ENCODE data around the gene IST1.

The IST1 gene

GRCh38 chr16:71930013-71930563 lies 34.8 kb downstream of the IST1 start:
- TF ChIP-seq, protein P1, sequence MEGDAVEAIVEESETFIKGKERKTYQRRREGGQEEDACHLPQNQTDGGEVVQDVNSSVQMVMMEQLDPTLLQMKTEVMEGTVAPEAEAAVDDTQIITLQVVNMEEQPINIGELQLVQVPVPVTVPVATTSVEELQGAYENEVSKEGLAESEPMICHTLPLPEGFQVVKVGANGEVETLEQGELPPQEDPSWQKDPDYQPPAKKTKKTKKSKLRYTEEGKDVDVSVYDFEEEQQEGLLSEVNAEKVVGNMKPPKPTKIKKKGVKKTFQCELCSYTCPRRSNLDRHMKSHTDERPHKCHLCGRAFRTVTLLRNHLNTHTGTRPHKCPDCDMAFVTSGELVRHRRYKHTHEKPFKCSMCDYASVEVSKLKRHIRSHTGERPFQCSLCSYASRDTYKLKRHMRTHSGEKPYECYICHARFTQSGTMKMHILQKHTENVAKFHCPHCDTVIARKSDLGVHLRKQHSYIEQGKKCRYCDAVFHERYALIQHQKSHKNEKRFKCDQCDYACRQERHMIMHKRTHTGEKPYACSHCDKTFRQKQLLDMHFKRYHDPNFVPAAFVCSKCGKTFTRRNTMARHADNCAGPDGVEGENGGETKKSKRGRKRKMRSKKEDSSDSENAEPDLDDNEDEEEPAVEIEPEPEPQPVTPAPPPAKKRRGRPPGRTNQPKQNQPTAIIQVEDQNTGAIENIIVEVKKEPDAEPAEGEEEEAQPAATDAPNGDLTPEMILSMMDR (IDR thresholded peaks at IDR 0.05; ENCODE audit: extremely low read depth, missing control alignments), result no peak
- no peak for DNase-seq (ENCODE audit: low spot score)

GRCh38 chr16:71931001-71931400 lies 35.7 kb downstream of the IST1 start:
- no peak for DNase-seq (ENCODE audit: low spot score)
- TF ChIP-seq, protein P1 (IDR thresholded peaks at IDR 0.05; ENCODE audit: extremely low read depth, missing control alignments), result no peak

- TF ChIP-seq, protein P1 (IDR thresholded peaks at IDR 0.05; ENCODE audit: extremely low read depth, missing control alignments), result no peak
- no peak for DNase-seq (ENCODE audit: low spot score)
Measured at GRCh38 chr16:71931599-71931998, 36.3 kb downstream of the IST1 start.

- DNase-seq (ENCODE audit: low spot score), result no peak
- TF ChIP-seq, protein P1 (IDR thresholded peaks at IDR 0.05; ENCODE audit: extremely low read depth, missing control alignments), result no peak
Measured at GRCh38 chr16:71933017-71933416, 37.7 kb downstream of the IST1 start.

DNA sequence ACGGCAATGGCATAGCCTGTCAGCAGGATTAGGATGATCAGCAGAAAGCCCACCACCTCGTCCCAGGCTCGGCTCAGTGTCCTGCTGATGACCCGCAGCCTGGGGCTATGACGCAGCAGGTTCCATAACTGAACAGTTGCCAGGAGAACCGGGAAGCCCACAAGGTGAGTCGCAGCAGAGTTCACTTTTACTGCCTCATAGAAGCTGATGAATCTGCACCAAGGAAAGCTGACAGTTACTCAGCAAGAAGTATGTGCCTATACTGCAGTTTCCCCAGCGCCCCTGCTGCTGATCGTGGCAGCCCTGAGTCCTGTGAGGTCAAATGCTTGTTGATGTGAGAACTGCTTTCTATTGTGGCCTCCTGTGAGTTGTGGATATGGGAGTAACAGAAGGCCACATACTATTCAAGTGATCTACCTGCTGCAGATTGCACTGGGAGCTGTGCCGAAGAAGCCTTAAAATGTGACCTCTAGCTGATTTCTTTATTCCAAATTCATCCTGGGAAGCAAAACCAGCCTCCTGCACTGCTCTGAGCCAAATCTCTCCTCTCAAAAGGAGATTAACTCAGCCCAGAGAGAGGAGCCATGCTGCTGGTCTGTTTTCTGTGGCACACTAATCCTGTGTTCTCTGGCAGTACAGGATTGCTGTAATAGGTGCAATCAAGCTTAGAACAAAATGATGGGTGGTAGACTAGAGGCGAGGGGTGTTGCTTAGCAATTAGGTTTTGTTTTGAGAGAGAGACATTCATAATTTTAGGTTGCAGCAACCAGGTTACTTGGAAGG lies 38.8 kb downstream of the IST1 start:
- no peak for DNase-seq (ENCODE audit: low spot score)
- TF ChIP-seq, protein P1 (IDR thresholded peaks at IDR 0.05; ENCODE audit: extremely low read depth, missing control alignments), result no peak

DNA sequence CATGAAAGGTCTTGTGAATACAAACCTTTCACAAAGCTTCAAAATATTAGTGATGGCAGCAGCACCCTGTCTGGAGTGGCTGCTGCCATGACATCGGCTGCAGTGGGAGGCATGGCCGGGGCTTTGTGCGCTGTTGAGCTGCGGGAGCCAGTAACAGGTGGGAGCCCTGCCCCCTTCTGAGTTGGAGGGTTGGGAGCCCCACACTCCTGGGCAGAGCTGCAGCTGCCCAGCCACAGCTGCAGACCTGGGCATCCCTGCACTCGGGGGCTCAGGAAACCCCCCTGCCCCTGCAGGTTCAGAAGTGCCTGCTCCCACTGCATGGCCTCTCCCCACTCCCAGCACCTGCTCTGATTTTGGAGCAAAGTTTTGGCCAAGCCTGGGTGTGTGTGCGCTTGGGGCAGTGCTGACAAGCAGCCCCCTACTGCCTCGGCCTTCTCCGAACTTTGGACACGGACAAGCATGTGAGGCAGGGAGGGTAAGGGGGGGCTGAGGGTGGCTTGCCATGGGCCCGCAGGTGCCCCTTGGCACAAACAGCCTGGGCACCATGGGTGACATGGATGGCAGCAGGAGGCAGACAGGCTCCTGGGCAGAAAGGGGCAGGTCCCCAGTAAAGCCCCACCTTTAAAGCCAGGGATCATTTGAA lies 42.7 kb downstream of the IST1 start:
- TF ChIP-seq, protein P1 (IDR thresholded peaks at IDR 0.05; ENCODE audit: extremely low read depth, missing control alignments), result no peak
- DNase-seq (ENCODE audit: low spot score), result no peak

DNA sequence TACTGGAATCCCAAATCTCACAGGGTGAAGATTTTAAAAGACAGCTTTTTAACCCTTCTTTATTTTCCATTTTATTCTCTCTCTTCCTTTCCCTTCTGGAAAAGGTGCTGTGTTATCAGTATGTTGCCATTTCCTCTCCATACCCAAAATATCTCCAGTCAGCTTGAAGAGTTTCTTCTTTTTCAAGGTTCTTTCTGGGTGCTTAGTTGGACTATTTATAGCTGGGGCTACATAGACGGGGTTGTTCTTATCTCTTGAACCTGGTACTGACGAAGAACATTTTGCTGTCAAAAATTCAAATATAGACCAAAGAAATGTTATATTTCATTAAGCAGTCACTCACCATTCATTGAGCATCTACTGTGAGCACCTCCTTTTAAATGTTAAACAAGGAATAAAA lies 48.6 kb downstream of the IST1 start:
- no peak for DNase-seq (ENCODE audit: low spot score)
- TF ChIP-seq, protein P1 (IDR thresholded peaks at IDR 0.05; ENCODE audit: extremely low read depth, missing control alignments), result no peak
